ENCODE measurements around the gene NMNAT3. TPM values are rescaled to one million over a fixed set of nuclear protein-coding genes. Genes with fewer than 3 reads are reported as not detected.

NMNAT3 gene
- total RNA-seq, 4 donors from 2014 or later = 10.3 to 16.5 (median 12.6) TPM

- Histone ChIP-seq H3K36me3 (no peaks in the 10 kb centered on the region), H3K4me3 (replicated peaks in 1 of 3) (no peak overlapping the region), H3K27me3 (no peaks in the 10 kb centered on the region), H3K9me3 (no peaks in the 10 kb centered on the region), H3K27ac (peak overlapping the region; percentile 12 to 48 (median 13)), H3K4me1 (peaks cover 14 to 29% of the 10 kb centered on the region in 2 donors)
- no peak for TF ChIP-seq POLR2A (IDR thresholded peaks at IDR 0.05)
- TF ChIP-seq, protein P1, sequence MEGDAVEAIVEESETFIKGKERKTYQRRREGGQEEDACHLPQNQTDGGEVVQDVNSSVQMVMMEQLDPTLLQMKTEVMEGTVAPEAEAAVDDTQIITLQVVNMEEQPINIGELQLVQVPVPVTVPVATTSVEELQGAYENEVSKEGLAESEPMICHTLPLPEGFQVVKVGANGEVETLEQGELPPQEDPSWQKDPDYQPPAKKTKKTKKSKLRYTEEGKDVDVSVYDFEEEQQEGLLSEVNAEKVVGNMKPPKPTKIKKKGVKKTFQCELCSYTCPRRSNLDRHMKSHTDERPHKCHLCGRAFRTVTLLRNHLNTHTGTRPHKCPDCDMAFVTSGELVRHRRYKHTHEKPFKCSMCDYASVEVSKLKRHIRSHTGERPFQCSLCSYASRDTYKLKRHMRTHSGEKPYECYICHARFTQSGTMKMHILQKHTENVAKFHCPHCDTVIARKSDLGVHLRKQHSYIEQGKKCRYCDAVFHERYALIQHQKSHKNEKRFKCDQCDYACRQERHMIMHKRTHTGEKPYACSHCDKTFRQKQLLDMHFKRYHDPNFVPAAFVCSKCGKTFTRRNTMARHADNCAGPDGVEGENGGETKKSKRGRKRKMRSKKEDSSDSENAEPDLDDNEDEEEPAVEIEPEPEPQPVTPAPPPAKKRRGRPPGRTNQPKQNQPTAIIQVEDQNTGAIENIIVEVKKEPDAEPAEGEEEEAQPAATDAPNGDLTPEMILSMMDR (IDR thresholded peaks at IDR 0.05) = no peak
- DNase-seq = peak; percentile 16 to 33
- WGBS, 2 donors = 63 to 75% methylated on average over 6 of the region's 6 CpGs
- intact Hi-C loops (cut with DNase I) = no loop called here
These were observed 23.0 kb downstream of the NMNAT3 start for GRCh38 chr3:139654637-139655365.

- no peak for TF ChIP-seq POLR2A (IDR thresholded peaks at IDR 0.05)
- TF ChIP-seq, protein P1 (IDR thresholded peaks at IDR 0.05) = no peak
- H3K27ac ChIP-seq = no peak overlapping the region
- H3K27me3 ChIP-seq = no peaks in the 10 kb centered on the region
- no peak overlapping the region for H3K4me3 ChIP-seq (replicated peaks in 1 of 3)
- H3K36me3 ChIP-seq = no peaks in the 10 kb centered on the region
- intact Hi-C loops (cut with DNase I) = no loop called here
- H3K4me1 ChIP-seq = peaks cover 14 to 29% of the 10 kb centered on the region in 2 donors
- DNase-seq = no peak
- H3K9me3 ChIP-seq = no peaks in the 10 kb centered on the region
- WGBS, 2 donors = 82 to 84% methylated on average over 9 of the region's 9 CpGs
These were observed 24.2 kb downstream of the NMNAT3 start for GRCh38 chr3:139653582-139653981.

DNA sequence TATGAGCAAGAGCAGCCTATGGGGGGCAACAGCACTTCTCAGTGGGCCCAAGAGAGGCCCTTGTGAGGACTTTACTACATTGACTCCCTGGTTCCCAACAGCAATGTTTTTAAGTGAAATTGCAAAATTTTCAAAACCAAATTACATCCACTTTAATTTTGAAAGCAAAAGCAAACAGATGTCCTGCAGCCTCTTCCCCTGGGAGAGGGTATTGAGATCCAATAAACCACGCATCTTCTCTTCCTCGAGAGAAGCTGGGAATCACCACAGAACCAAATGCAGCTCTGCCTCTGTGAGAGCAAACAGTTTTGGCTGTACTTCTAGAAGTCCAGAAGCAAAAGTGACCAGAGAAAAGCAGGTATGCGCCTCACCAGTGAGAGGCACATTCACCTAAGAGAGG, 25.2 kb downstream of the NMNAT3 start:
- H3K27me3 ChIP-seq = no peaks in the 10 kb centered on the region

GRCh38 chr3:139647866-139648435, 29.8 kb downstream of the NMNAT3 start:
- Histone ChIP-seq H3K4me3 (replicated peaks in 1 of 3) (no peak overlapping the region), H3K4me1 (no peaks in the 10 kb centered on the region), H3K27ac (no peak overlapping the region), H3K27me3 (no peaks in the 10 kb centered on the region), H3K36me3 (no peaks in the 10 kb centered on the region), H3K9me3 (no peaks in the 10 kb centered on the region)
- TF ChIP-seq, protein P1 (IDR thresholded peaks at IDR 0.05) = no peak
- no peak for TF ChIP-seq POLR2A (IDR thresholded peaks at IDR 0.05)
- WGBS, 2 donors = 74 to 80% methylated on average over 3 of the region's 3 CpGs
- no peak for DNase-seq
- intact Hi-C loops (cut with DNase I) = no loop called here

More for the DNA sequence above, 25.2 kb downstream of the NMNAT3 start:
- peaks cover 14 to 29% of the 10 kb centered on the region in 2 donors for H3K4me1 ChIP-seq
- TF ChIP-seq POLR2A (IDR thresholded peaks at IDR 0.05) = no peak
- TF ChIP-seq, protein P1 (IDR thresholded peaks at IDR 0.05) = no peak
- H3K4me3 ChIP-seq (replicated peaks in 1 of 3) = no peak overlapping the region
- 79 to 82% methylated on average over 3 of the region's 3 CpGs for WGBS, 2 donors
- no peaks in the 10 kb centered on the region for H3K9me3 ChIP-seq
- no peaks in the 10 kb centered on the region for H3K36me3 ChIP-seq
- intact Hi-C loops (cut with DNase I) = no loop called here
- no peak overlapping the region for H3K27ac ChIP-seq
- no peak for DNase-seq

- no peak overlapping the region for H3K27ac ChIP-seq
- TF ChIP-seq, protein P1 (IDR thresholded peaks at IDR 0.05) = no peak
- no peak for TF ChIP-seq POLR2A (IDR thresholded peaks at IDR 0.05)
- no peak overlapping the region for H3K4me3 ChIP-seq (replicated peaks in 1 of 3)
These were observed 31.3 kb downstream of the NMNAT3 start for GRCh38 chr3:139646512-139646911.

More at GRCh38 chr3:139646512-139646911, 31.3 kb downstream of the NMNAT3 start:
- WGBS, 2 donors = 87 to 94% methylated on average over 4 of the region's 4 CpGs
- no peak for DNase-seq
- H3K9me3 ChIP-seq = no peaks in the 10 kb centered on the region
- intact Hi-C loops (cut with DNase I) = no loop called here
- H3K4me1 ChIP-seq = no peaks in the 10 kb centered on the region
- no peaks in the 10 kb centered on the region for H3K27me3 ChIP-seq
- no peaks in the 10 kb centered on the region for H3K36me3 ChIP-seq

Data from thyroid gland (tissue), 4 donors.